Esophagus muscularis mucosa (tissue), 4 donors: Measurements from ENCODE around the gene OR52L1.

ENCODE experiments used
- CTCF ChIP-seq, 3 experiments: fragments of 200-600 bp in 2 of 3; fragments of 450-650 bp in 1 of 3; sonication (generic) in 2 of 3; IDR thresholded peaks; one replicate each; pipeline ENCODE4 v1.5.1; 2017 to 2019; ENCODE audit warnings: antibody characterized with exemption in 3 of 3, mild to moderate bottlenecking in 2 of 3, moderate library complexity in 1 of 3
- EP300 ChIP-seq: sonication (generic); formaldehyde crosslinking; IDR thresholded peaks from one replicate; pipeline ENCODE4 v1.6.1; 2017; ENCODE audit warnings: antibody characterized with exemption
- POLR2A ChIP-seq: fragments of 450-650 bp; IDR thresholded peaks from one replicate; pipeline ENCODE4 v1.6.1; 2017; ENCODE audit warnings: antibody characterized with exemption, moderate library complexity, mild to moderate bottlenecking, low read depth
- POLR2AphosphoS5 ChIP-seq, 2 donors: sonication (generic); formaldehyde crosslinking; IDR thresholded peaks; one replicate each; pipeline ENCODE4 v1.6.1; 2017; ENCODE audit warnings: antibody characterized with exemption in 2 of 2

GRCh38 chr11:5955586-5955985 is 31.2 kb downstream of the OR52L1 start:
- no peak for TF ChIP-seq CTCF (IDR thresholded peaks at IDR 0.05)
- no peak for TF ChIP-seq POLR2A
- TF ChIP-seq EP300, result no peak
- TF ChIP-seq POLR2AphosphoS5 (IDR thresholded peaks at IDR 0.05), result no peak
